Measurements from ENCODE around the gene TAF4. TPM values are rescaled to one million over a fixed set of nuclear protein-coding genes. Genes with fewer than 3 reads are reported as not detected.
A peak's percentile ranks its signal among the peaks of the same experiment; 100 is the strongest.
"Not testable (repeated sequence)": the region's sequence is repeated elsewhere in the genome, so short reads cannot be mapped to it uniquely, and the experiment has no call there.

The TAF4 gene
- total and polyA plus RNA-seq, 8 donors = 5.7 to 15.2 (median 8.4) TPM

DNA sequence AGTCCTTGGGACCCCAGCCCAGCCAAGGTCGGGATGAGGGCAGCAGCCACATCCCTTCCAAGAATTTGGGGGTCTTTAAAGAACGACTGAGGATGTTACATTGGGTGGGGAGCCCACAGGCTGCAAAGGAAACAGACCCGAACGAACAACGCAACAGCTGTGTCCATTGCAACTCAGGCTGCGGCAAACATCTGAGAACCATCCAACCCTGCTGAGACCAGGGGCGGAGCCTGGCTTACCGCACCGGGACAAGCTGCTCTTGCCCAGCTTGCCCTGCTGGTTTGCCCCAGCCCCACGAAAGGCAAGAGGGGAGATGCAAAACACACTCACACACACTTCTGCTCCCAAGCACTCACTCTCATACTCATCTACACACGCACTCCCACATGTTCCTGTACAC, 21.5 kb upstream of the TAF4 start:
- TF ChIP-seq, protein P1, sequence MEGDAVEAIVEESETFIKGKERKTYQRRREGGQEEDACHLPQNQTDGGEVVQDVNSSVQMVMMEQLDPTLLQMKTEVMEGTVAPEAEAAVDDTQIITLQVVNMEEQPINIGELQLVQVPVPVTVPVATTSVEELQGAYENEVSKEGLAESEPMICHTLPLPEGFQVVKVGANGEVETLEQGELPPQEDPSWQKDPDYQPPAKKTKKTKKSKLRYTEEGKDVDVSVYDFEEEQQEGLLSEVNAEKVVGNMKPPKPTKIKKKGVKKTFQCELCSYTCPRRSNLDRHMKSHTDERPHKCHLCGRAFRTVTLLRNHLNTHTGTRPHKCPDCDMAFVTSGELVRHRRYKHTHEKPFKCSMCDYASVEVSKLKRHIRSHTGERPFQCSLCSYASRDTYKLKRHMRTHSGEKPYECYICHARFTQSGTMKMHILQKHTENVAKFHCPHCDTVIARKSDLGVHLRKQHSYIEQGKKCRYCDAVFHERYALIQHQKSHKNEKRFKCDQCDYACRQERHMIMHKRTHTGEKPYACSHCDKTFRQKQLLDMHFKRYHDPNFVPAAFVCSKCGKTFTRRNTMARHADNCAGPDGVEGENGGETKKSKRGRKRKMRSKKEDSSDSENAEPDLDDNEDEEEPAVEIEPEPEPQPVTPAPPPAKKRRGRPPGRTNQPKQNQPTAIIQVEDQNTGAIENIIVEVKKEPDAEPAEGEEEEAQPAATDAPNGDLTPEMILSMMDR (IDR thresholded peaks at IDR 0.05) = no peak
- no peaks in the 10 kb centered on the region for H3K9me3 ChIP-seq
- no peaks in the 10 kb centered on the region for H3K27me3 ChIP-seq
- no peaks in the 10 kb centered on the region for H3K4me1 ChIP-seq
- DNase-seq (no peak), ATAC-seq (peak in 2 of 4 donors; percentile 40 to 51), FAIRE-seq (no peak)
- H3K36me3 ChIP-seq = no peaks in the 10 kb centered on the region
- H3K4me3 ChIP-seq = no peak overlapping the region
- 19 to 34% methylated on average over 11 of the region's 11 CpGs for WGBS, 2 donors
- intact Hi-C loops (cut with DNase I) = no loop called here
- no peak overlapping the region for H3K27ac ChIP-seq

DNA sequence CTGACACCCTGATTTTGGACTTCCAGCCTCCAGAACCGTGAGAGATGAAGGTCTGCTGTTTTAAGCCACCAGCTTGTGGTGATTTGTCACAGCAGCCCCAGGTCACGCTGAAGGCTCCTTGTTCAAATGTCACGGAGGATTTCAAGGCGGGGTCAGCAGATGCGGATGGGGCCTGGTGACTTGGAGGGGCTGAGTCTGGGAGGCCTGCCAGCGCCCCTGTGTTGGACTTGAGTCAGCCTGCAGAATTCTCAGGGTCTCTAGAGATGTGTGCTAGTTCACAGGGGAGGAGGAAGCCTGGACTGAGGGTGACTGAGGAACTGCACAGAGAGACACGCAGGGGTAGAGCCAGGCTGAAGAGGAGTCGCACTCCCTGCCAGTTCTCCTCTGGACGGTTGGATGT, 19.5 kb upstream of the TAF4 start:
- Histone ChIP-seq H3K4me1 (no peaks in the 10 kb centered on the region), H3K36me3 (no peaks in the 10 kb centered on the region), H3K4me3 (no peak overlapping the region), H3K9me3 (no peaks in the 10 kb centered on the region), H3K27ac (no peak overlapping the region), H3K27me3 (no peaks in the 10 kb centered on the region)
- intact Hi-C loops (cut with DNase I) = no loop called here
- TF ChIP-seq, protein P1 (IDR thresholded peaks at IDR 0.05) = no peak
- WGBS, 2 donors = 75 to 77% methylated on average over 9 of the region's 9 CpGs
- DNase-seq (no peak), ATAC-seq (no peak), FAIRE-seq (no peak)

DNA sequence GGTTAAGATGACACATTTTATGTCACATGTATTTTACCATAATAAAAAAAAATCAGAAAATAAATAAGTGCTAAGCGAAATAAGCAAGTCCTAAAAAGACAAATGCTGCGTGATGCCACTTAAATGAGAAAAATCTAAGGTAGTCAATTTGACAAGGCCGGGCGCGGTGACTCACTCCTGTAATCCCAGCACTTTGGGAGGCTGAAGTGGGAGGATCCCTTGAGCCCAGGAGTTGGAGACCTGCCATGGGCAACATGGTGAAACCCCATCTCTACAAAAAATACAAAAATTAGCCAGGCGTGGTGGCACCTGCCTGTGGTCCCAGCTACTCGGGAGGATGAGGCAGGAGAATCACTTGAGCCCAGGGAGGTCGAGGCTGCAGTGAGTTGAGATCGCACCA, 18.5 kb upstream of the TAF4 start:
- H3K36me3 ChIP-seq; intact Hi-C loops (cut with DNase I); FAIRE-seq; H3K4me1 ChIP-seq; ATAC-seq; H3K27ac ChIP-seq; DNase-seq; H3K4me3 ChIP-seq; H3K9me3 ChIP-seq; H3K27me3 ChIP-seq: not testable (repeated sequence)
- 91 to 97% methylated on average over 9 of the region's 9 CpGs for WGBS, 2 donors

DNA sequence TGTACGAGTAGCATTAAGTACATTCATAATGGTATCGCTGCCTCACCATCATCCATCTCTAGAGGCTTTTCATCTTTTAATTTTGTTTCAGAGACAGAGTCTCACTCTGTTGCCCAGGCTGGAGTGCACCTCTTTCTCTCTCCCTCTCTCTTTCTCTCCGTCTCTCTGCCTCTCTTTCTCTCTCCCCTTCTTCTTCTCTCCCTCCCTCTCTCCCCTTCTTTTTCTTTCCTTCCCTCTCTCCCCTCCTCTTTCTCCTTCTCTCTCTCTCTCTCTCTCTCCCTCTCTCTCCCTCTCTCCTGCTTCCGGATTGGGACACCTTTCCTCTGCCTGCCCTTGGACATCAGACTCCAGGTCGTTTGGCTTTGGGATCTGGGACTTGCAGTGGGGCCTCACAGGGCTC, 17.6 kb upstream of the TAF4 start:
- intact Hi-C loops (cut with DNase I) = no loop called here
- no peak for ATAC-seq
- no peak for DNase-seq
- TF ChIP-seq, protein P1 (IDR thresholded peaks at IDR 0.05) = no peak
- no peaks in the 10 kb centered on the region for H3K4me1 ChIP-seq
- no peak for FAIRE-seq
- H3K36me3 ChIP-seq = no peaks in the 10 kb centered on the region
- H3K27ac ChIP-seq = no peak overlapping the region
- 63% methylated on average over 5 of the region's 5 CpGs for WGBS, 2 donors
- no peaks in the 10 kb centered on the region for H3K27me3 ChIP-seq
- H3K9me3 ChIP-seq = no peaks in the 10 kb centered on the region
- no peak overlapping the region for H3K4me3 ChIP-seq

DNA sequence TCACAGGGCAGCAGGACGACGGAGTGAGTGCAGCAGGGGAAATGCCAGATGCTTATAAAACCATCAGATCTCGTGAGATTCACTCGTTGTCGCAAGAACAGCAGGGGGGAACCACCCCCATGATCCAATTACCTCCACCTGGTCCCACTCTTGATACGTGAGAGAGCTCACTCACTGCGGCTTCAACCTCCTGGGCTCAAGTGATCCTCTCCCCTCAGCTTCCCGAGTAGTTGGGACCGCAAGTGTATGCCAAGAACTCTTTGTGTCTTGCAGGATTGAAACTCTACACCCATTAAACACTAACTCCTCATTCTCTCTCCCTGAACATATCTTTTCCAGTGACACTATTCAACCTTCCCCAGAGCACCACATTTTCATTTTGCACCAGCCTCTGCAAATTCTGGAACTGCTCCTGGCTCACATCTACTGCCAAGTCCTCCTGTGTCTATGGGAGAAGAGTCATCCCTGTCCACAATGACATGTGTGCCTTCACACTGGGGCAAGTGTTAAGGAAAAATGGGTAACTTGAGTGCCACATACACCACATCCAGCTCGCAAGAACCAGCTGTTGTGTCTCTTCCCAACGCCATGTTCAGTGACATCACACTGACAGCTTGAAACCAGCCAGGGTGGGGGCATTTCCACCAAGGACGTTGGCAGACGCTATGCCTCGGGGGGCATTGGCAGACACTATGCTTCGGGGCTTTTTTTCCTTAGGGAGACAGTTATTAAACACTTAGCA, 14.7 kb upstream of the TAF4 start:
- intact Hi-C loops (cut with DNase I) = no loop called here
- Histone ChIP-seq H3K36me3 (no peaks in the 10 kb centered on the region), H3K9me3 (no peaks in the 10 kb centered on the region), H3K27ac (no peak overlapping the region), H3K4me3 (no peak overlapping the region), H3K27me3 (no peaks in the 10 kb centered on the region), H3K4me1 (no peaks in the 10 kb centered on the region)
- TF ChIP-seq, protein P1 (IDR thresholded peaks at IDR 0.05) = no peak
- ATAC-seq = no peak
- no peak for DNase-seq
- WGBS, 2 donors = 58 to 65% methylated on average over 15 of the region's 15 CpGs
- FAIRE-seq = no peak
